K562 (cell line): Measurements from ENCODE around the gene KCTD3. TPM values are rescaled to one million over a fixed set of nuclear protein-coding genes. Genes with fewer than 3 reads are reported as not detected.

ENCODE experiments used
- ATAC-seq: fragments of 200-7000 bp; cut with Tn5 transposase; 3 replicates; pipeline ENCODE4 v1.9.1; 2020; ENCODE audit warnings: moderate library complexity
- BruUV-seq: library from RNA; stranded (reverse); fragments of 400-500 nt; replicated peaks from 2 replicates; lab custom pipeline; 2021; lab: Mats Ljungman, UMichigan
- CTCF ChIA-PET: fragments of 300-600 bp; formaldehyde crosslinking; extraction: SDS; loops from one replicate; lab custom pipeline; 2021; ENCODE audit warnings: low intra/inter-chr PET ratio; lab: Yijun Ruan, JAX
- POLR2A ChIA-PET: fragments of 300-600, 350-650 bp; sonication (Branson Sonifier 250); formaldehyde crosslinking; extraction: SDS; loops from one replicate; lab custom pipeline; 2021; ENCODE audit warnings: antibody characterized with exemption, inconsistent platforms; lab: Yijun Ruan, JAX
- DNase-seq, 4 experiments: peaks; one replicate each; pipeline versions ENCODE4 v3.0.0 to v3.0.0-alpha.2; 2011 to 2018; ENCODE audit warnings: low spot score in 3 of 4, mixed read lengths in 3 of 4; ENCODE audit errors: extremely low read depth in 1 of 4
- FAIRE-seq: peaks from 2 replicates; lab custom pipeline; 2011; peaks lifted over from hg19 to GRCh38; lab: Jason Lieb, UNC
- H2AFZ ChIP-seq: 2 replicates; pipeline ENCODE4 v1.6.0; 2011; ENCODE audit warnings: low read depth, low read length, control low read depth, inconsistent platforms
- H3K27ac ChIP-seq: fragments of 200-600 bp; 3 replicates; pipeline ENCODE4 v1.8.0; 2011; ENCODE audit warnings: low read depth, mild to moderate bottlenecking, control low read depth, inconsistent platforms, low read length, moderate library complexity, mixed read lengths; ENCODE audit errors: extremely low read depth
- H3K27me3 ChIP-seq, 2 experiments: fragments of 300-600 bp in 1 of 2; 2 replicates in 1 of 2; 3 replicates in 1 of 2; pipeline versions ENCODE4 v1.6.0 to v1.8.0; 2011; ENCODE audit warnings: inconsistent platforms in 2 of 2, low read length in 2 of 2, mild to moderate bottlenecking in 1 of 2, mixed read lengths in 1 of 2, moderate library complexity in 1 of 2; ENCODE audit not compliant: control insufficient read depth in 2 of 2, insufficient read depth in 2 of 2
- H3K36me3 ChIP-seq: fragments of 300-600 bp; 3 replicates; pipeline ENCODE4 v1.8.0; 2011; ENCODE audit warnings: mild to moderate bottlenecking, low read length, inconsistent platforms; ENCODE audit not compliant: control insufficient read depth, insufficient read depth
- H3K4me1 ChIP-seq, 2 experiments: fragments of 200-600 bp in 1 of 2; replicated peaks in 1 of 2; 2 replicates in 1 of 2; 3 replicates in 1 of 2; pipeline versions ENCODE4 v1.5.1 to v1.8.0; 2011; ENCODE audit warnings: inconsistent platforms in 2 of 2, low read length in 2 of 2, mild to moderate bottlenecking in 1 of 2, mixed read lengths in 1 of 2, moderate library complexity in 1 of 2; ENCODE audit not compliant: control insufficient read depth in 2 of 2, insufficient read depth in 2 of 2
- H3K4me2 ChIP-seq: 2 replicates; pipeline ENCODE4 v1.6.1; 2011; ENCODE audit warnings: low read length, control low read depth, inconsistent platforms, mixed read lengths; ENCODE audit not compliant: insufficient read depth
- H3K4me3 ChIP-seq: fragments of 200-600 bp; sonication (generic), shearing (Covaris generic); 2 replicates; pipeline ENCODE4 v1.5.1; 2016; ENCODE audit warnings: control low read depth, inconsistent platforms
- H3K79me2 ChIP-seq: fragments of 200-600 bp; 3 replicates; pipeline ENCODE4 v1.8.0; 2011; ENCODE audit warnings: low read length, inconsistent platforms; ENCODE audit not compliant: control insufficient read depth, insufficient read depth
- H3K9ac ChIP-seq, 2 experiments: 2 replicates each; pipeline versions ENCODE4 v1.6.0 to v1.6.1; 2011; ENCODE audit warnings: low read depth in 2 of 2, low read length in 2 of 2, control low read depth in 1 of 2, inconsistent platforms in 1 of 2, mild to moderate bottlenecking in 1 of 2, mixed read lengths in 1 of 2; ENCODE audit not compliant: insufficient read depth in 1 of 2
- H3K9me1 ChIP-seq: one replicate; pipeline ENCODE4 v1.6.0; 2011; ENCODE audit warnings: inconsistent platforms, mild to moderate bottlenecking, low read length, moderate library complexity; ENCODE audit not compliant: control insufficient read depth, insufficient read depth
- H3K9me3 ChIP-seq: replicated peaks from 2 replicates; pipeline ENCODE4 v1.5.1; 2011; ENCODE audit warnings: low read depth, low read length, inconsistent platforms; ENCODE audit not compliant: control insufficient read depth, insufficient read depth
- H4K20me1 ChIP-seq: replicated peaks from 2 replicates; pipeline ENCODE4 v1.6.1; 2011; ENCODE audit warnings: low read length, inconsistent platforms, mixed read lengths; ENCODE audit not compliant: control insufficient read depth, insufficient read depth
- BCOR ChIP-seq: fragments of 450-650 bp; IDR thresholded peaks from 2 replicates; pipeline ENCODE4 v1.6.1; 2016
- CCNT2 ChIP-seq: IDR thresholded peaks from 2 replicates; pipeline ENCODE4 v1.6.1; 2011; ENCODE audit warnings: borderline replicate concordance, low read depth, mild to moderate bottlenecking, moderate library complexity, mixed read lengths, low read length; ENCODE audit not compliant: insufficient read length; ENCODE audit errors: extremely low read depth
- FOXK1 ChIP-seq: sonication (generic); formaldehyde crosslinking; IDR thresholded peaks from 2 replicates; pipeline ENCODE4 v1.8.0; 2022; ENCODE audit warnings: missing genetic modification reagents, mild to moderate bottlenecking, borderline replicate concordance
- GATA2 ChIP-seq: sonication (generic); formaldehyde crosslinking; IDR thresholded peaks from 2 replicates; pipeline ENCODE4 v1.4.0; 2020; ENCODE audit warnings: mild to moderate bottlenecking, missing genetic modification reagents
- LEF1 ChIP-seq: fragments of 450-650 bp; IDR thresholded peaks from 2 replicates; pipeline ENCODE4 v1.6.1; 2016; ENCODE audit warnings: mild to moderate bottlenecking
- MED1 ChIP-seq: sonication (generic); formaldehyde crosslinking; IDR thresholded peaks from 2 replicates; pipeline ENCODE4 v1.8.1; 2023; ENCODE audit warnings: missing genetic modification reagents, borderline replicate concordance
- NELFE ChIP-seq: IDR thresholded peaks from 2 replicates; pipeline ENCODE4 v1.6.1; 2011; ENCODE audit warnings: mild to moderate bottlenecking; ENCODE audit not compliant: insufficient read depth, insufficient read length
- NFE2 ChIP-seq: IDR thresholded peaks from 2 replicates; pipeline ENCODE4 v1.6.1; 2014; ENCODE audit warnings: antibody characterized with exemption, low read depth
- NFE2L1 ChIP-seq: fragments of 450-650 bp; IDR thresholded peaks from 2 replicates; pipeline ENCODE4 v1.6.1; 2016; ENCODE audit warnings: missing genetic modification characterization, low read depth, mild to moderate bottlenecking, missing compliant biosample characterization, moderate library complexity, borderline replicate concordance
- NR3C1 ChIP-seq: sonication (generic); formaldehyde crosslinking; IDR thresholded peaks from 2 replicates; pipeline ENCODE4 v1.8.1; 2022; ENCODE audit warnings: missing genetic modification reagents
- POLR2H ChIP-seq: IDR thresholded peaks from 2 replicates; pipeline ENCODE4 v1.6.1; 2016; ENCODE audit warnings: missing genetic modification characterization, low read depth, mild to moderate bottlenecking, control low read depth, missing compliant biosample characterization, moderate library complexity
- PURB ChIP-seq: sonication (generic); formaldehyde crosslinking; IDR thresholded peaks from 2 replicates; pipeline ENCODE4 v1.9.0; 2021; ENCODE audit warnings: low read depth, mild to moderate bottlenecking, missing genetic modification reagents
- RAD21 ChIP-seq, 2 experiments: fragments of 250-450 bp in 1 of 2; fragments of 450-650 bp in 1 of 2; sonication (Bioruptor Pico) in 1 of 2; formaldehyde crosslinking in 1 of 2; IDR thresholded peaks in 1 of 2; conservative IDR thresholded peaks in 1 of 2; 2 replicates each; pipeline versions ENCODE4 v1.4.0 to v1.8.0; 2020 to 2022; ENCODE audit warnings: mild to moderate bottlenecking in 2 of 2, moderate library complexity in 1 of 2
- RBM39 ChIP-seq: fragments of 200-400 bp; formaldehyde crosslinking; optimal IDR thresholded peaks from 2 replicates; pipeline ENCODE3; 2018; ENCODE audit warnings: low read depth, low read length
- SIN3B ChIP-seq: fragments of 450-650 bp; IDR thresholded peaks from 2 replicates; pipeline ENCODE4 v1.6.1; 2017; ENCODE audit warnings: low read depth, mild to moderate bottlenecking, moderate library complexity
- SMAD3 ChIP-seq: fragments of 450-650 bp; formaldehyde crosslinking; conservative IDR thresholded peaks from 2 replicates; pipeline ENCODE4 v1.4.0; 2020; ENCODE audit warnings: mild to moderate bottlenecking
- SP1 ChIP-seq: sonication (generic); formaldehyde crosslinking; IDR thresholded peaks from 2 replicates; pipeline ENCODE4 v1.8.1; 2022; ENCODE audit warnings: mild to moderate bottlenecking, missing genetic modification reagents
- ZNF197 ChIP-seq: fragments of 200-800 bp; sonication (Bioruptor generic); IDR thresholded peaks from 2 replicates; pipeline ENCODE4 v1.6.1; 2016; ENCODE audit warnings: low read depth, missing genetic modification characterization, missing compliant biosample characterization
- ZNF780A ChIP-seq: fragments of 250-450 bp; sonication (Bioruptor Pico); IDR thresholded peaks from 2 replicates; pipeline ENCODE4 v1.5.0; 2021; ENCODE audit warnings: mild to moderate bottlenecking
- whole genome bisulfite sequencing: fragments of 100-300 bp; shearing (Covaris generic); methylation state at CpG from one replicate; pipeline ENCODE4 v1.1.6; 2016; ENCODE audit warnings: low coverage, mixed read lengths; ENCODE audit not compliant: insufficient coverage; ENCODE audit errors: missing lambda C conversion rate; 5-methylcytosine and 5-hydroxymethylcytosine counted together
- in situ Hi-C: fragments of 300-500 bp; cut with MboI; formaldehyde crosslinking; loops from 4 replicates; pipeline ENCODE4 v1.15.0; 2018; ENCODE audit warnings: inconsistent platforms, mixed read lengths
- intact Hi-C: fragments of 100-400 bp; cut with micrococcal nuclease; formaldehyde crosslinking; loops from 2 replicates; pipeline ENCODE4 v1.14.2; 2022
- polyA plus RNA-seq, 8 experiments: library from polyadenylated mRNA; depleted of rRNA in 4 of 8; stranded (reverse) in 5 of 8; unstranded in 3 of 8; fragments of >200 nt; fragmentation: Nextera tagmentation in 2 of 8; fragmentation: Illumina TruSeq in 1 of 8; extraction: Ambion mirVana in 2 of 8; extraction: Trizol in 1 of 8; gene quantifications; 2 replicates each; pipeline versions ENCODE4 v1.2.1 to v1.2.3, GENCODE V29; 2011 to 2014; ENCODE audit warnings: inconsistent platforms in 1 of 8, missing spikeins in 1 of 8
- total RNA-seq, 7 experiments: library from RNA; depleted of rRNA in 6 of 7; stranded (reverse); fragments of >200 nt in 6 of 7; fragmentation: Illumina TruSeq in 2 of 7; extraction: Trizol in 2 of 7; gene quantifications; 2 replicates each; pipeline versions ENCODE4 v1.2.1 to v1.2.3, GENCODE V29; 2011 to 2021; ENCODE audit warnings: low replicate concordance in 1 of 7

The KCTD3 gene
- total and polyA plus RNA-seq, 9 of the 15 experiments (the other 6 are each of a cell fraction or from before 2014, with no cell fraction given): 12.8 to 77.1 (median 44.3) TPM

- Histone ChIP-seq H4K20me1 (no peaks in the 10 kb centered on the region), H3K9ac (no peak overlapping the region), H3K9me3 (no peaks in the 10 kb centered on the region), H3K4me2 (no peak overlapping the region), H3K4me3 (no peak overlapping the region), H3K4me1 (no peaks in the 10 kb centered on the region), H3K9me1 (no peaks in the 10 kb centered on the region), H3K36me3 (no peaks in the 10 kb centered on the region), H3K27ac (no peak overlapping the region), H3K79me2 (no peaks in the 10 kb centered on the region), H2AFZ (no peak overlapping the region), H3K27me3 (no peaks in the 10 kb centered on the region)
- 1% methylated on average over 4 of the region's 4 CpGs for WGBS
- ChIA-PET POLR2A (no interaction called here), CTCF (no interaction called here)
- FAIRE-seq (no peak), DNase-seq (no peak), ATAC-seq (peak; percentile 29; the same call in 1 of the 3 replicates)
- in situ Hi-C loops: no loop called here
- no peak for TF ChIP-seq CCNT2
- TF ChIP-seq NFE2: 0 out of 2 replicates have a peak, but pooled peaks have one; percentile 26
- TF ChIP-seq GATA2: no peak
- peak in 1 of 2 experiments; percentile 21; a peak in 1 of 4 replicates for TF ChIP-seq RAD21 (CRISPR knock-in tag; conservative IDR thresholded peaks at IDR 0.05 in 1 of 2, IDR thresholded peaks at IDR 0.05 in 1 of 2)
- intact Hi-C loops: loop anchor here (10.0 kb wide), 1 partner anchor 373 kb away; no protein-coding TSS in a partner anchor
- BruUV-seq: no TSS peak
These were observed 49.6 kb upstream of the KCTD3 start for GRCh38 chr1:215517441-215517891.

GRCh38 chr1:215518594-215518993, 48.5 kb upstream of the KCTD3 start:
- DNase-seq (no peak), FAIRE-seq (no peak), ATAC-seq (no peak)
- Histone ChIP-seq H3K4me2 (no peak overlapping the region), H3K9me1 (no peaks in the 10 kb centered on the region), H3K9ac (no peak overlapping the region), H3K27me3 (no peaks in the 10 kb centered on the region), H3K4me1 (no peaks in the 10 kb centered on the region), H3K27ac (no peak overlapping the region), H4K20me1 (no peaks in the 10 kb centered on the region), H2AFZ (no peak overlapping the region), H3K36me3 (no peaks in the 10 kb centered on the region), H3K79me2 (no peaks in the 10 kb centered on the region), H3K4me3 (no peak overlapping the region), H3K9me3 (no peaks in the 10 kb centered on the region)
- no peak for TF ChIP-seq SMAD3 (CRISPR knock-in tag)
- no peak for TF ChIP-seq NELFE
- no peak for TF ChIP-seq BCOR
- no peak for TF ChIP-seq ZNF197
- no peak for TF ChIP-seq NFE2L1 (tag)
- TF ChIP-seq SIN3B: no peak
- TF ChIP-seq MED1 (CRISPR knock-in tag): no peak
- no peak for TF ChIP-seq POLR2H
- no peak for TF ChIP-seq NR3C1 (CRISPR knock-in tag)
- TF ChIP-seq PURB (CRISPR knock-in tag): no peak
- no peak for TF ChIP-seq LEF1
- TF ChIP-seq ZNF780A: no peak
- TF ChIP-seq RBM39: no peak
- TF ChIP-seq SP1 (CRISPR knock-in tag): no peak
- no peak for TF ChIP-seq FOXK1 (CRISPR knock-in tag)
- ChIA-PET CTCF (interaction anchor here (0.7 kb wide), 1 partner anchor 160 kb away, joined by 3 read pairs; no protein-coding TSS in a partner anchor), POLR2A (no interaction called here)
- no TSS peak for BruUV-seq
- in situ Hi-C loops: no loop called here
- 0% methylated on average over 2 of the region's 2 CpGs for WGBS
- intact Hi-C loops: loop anchor here (10.0 kb wide), 1 partner anchor 374 kb away; no protein-coding TSS in a partner anchor
